GM18909 (cell line): ENCODE data around the gene SWI5.
A peak's percentile ranks its signal among the peaks of the same experiment; 100 is the strongest.

ENCODE experiments used
- ATAC-seq: cut with Tn5 transposase; IDR thresholded peaks from one replicate; pipeline ENCODE4 v1.9.1; 2021; ENCODE audit warnings: mild to moderate bottlenecking; ENCODE audit not compliant: unreplicated experiment, poor library complexity

The SWI5 gene

GRCh38 chr9:128309551-128309950 is 33.5 kb downstream of the SWI5 start:
- ATAC-seq: no peak

GRCh38 chr9:128310461-128310860 is 34.4 kb downstream of the SWI5 start:
- ATAC-seq: no peak

- no peak for ATAC-seq
These were observed 38.6 kb downstream of the SWI5 start for GRCh38 chr9:128314697-128315096.

DNA sequence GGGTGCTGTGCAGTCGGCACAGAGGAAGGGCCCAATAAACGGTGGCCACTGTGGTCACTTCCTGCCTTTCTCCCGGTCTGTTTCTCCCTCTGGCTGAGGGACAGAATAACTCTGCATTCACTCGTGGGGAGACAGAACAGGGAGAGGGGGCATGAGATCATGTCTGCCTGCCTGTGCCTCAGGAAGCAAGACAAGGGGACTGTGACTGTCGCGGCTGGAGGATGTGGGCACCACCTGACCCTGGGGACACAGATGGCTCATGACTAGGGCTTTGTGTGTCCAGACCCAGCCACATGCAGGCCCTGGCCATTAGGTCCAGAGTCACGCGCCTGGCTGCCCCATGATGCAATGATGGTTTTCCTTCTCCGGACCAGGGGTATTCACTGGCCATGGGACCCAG is 40.3 kb downstream of the SWI5 start:
- ATAC-seq: no peak

GRCh38 chr9:128317629-128318028 is 41.6 kb downstream of the SWI5 start:
- ATAC-seq: no peak

DNA sequence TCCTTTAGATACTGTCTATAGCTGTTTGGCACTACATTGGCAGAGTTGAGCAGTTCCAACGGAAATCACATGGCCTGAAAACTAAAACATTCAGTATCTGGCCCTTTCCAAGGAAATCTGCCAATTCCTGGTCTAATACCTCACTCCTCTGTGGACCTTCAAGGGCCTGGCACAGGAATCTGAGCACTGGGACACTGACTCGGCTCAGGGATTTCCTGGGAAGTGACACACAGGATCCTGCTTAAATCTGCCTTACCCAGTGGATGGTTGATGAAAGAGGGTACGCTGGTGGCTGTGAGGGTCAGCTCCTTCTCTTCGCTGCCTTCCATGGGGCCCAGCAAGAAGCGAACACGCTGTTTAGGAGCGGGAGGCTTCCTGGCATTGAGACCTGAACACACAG is 45.3 kb downstream of the SWI5 start:
- ATAC-seq: no peak

DNA sequence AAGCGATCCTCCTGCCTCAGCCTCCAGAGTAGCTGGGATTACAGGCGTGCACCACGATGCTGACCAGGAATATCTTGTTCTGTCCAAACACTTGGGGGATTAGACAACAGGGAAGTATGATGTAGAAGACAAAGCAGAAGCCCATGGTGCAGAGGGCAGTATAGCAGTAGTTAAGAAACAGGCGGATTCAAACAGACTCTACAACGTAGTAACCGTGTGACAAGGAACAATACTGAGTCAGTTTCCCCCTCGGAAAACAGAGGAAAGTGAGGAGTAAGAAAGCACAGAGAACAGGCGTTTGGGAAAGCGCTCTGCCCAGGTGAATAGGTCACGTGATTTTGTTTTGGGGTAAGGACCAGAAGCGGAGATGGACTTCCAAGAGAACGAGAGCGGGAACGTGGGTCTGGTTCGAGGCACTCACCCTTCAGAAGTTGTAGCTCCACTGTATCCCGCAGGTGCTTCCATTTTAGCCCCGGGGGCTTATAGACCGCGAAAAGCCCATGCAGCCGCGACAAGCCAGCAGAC is 45.9 kb downstream of the SWI5 start:
- peak; percentile 11 for ATAC-seq

DNA sequence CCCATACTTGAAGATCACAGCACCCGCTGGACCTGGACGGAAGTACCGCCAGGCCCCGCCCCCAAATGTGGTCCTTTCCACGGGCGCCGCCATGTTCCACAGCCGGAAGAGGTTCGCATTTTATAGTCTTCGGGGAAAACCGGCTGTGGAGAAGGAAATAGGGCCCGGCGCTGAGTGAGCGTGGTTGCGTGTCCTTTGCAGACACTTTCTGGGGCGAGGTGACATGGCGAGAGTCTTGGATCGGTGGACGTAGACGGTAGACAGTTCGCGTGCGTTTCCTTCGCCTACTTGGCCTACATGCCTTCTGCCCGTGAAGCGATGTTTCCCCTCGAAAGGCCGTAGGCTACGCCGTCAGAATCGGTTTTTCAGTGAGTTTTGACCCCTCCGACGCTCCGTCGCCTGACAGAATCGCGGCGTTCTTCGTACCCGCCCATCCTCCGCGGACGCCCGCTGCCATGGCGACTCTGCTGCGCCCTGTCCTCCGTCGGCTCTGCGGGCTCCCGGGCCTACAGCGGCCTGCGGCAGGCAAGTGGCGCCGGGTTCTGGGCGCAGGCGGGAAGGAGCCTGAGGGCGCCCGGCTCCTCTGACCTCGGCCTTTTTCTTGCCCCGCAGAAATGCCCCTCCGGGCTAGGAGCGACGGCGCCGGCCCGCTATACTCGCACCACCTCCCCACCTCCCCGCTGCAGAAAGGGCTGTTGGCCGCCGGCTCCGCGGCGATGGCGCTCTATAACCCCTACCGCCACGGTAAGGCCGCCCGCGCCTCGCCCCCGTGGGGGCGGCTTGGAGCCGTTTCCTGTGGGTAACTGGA is 46.5 kb downstream of the SWI5 start, which contains the start of the genes COQ4 and TRUB2:
Gene COQ4, plus strand, starts transcription at position 436 of the 808 bp plus-strand sequence. Its CDS starts 20 bp downstream, at position 456.
Gene TRUB2, minus strand, starts transcription at position 44 of the 808 bp plus-strand sequence. Its CDS starts 39 bp downstream, at position 5.
- ATAC-seq: peak; percentile 78

DNA sequence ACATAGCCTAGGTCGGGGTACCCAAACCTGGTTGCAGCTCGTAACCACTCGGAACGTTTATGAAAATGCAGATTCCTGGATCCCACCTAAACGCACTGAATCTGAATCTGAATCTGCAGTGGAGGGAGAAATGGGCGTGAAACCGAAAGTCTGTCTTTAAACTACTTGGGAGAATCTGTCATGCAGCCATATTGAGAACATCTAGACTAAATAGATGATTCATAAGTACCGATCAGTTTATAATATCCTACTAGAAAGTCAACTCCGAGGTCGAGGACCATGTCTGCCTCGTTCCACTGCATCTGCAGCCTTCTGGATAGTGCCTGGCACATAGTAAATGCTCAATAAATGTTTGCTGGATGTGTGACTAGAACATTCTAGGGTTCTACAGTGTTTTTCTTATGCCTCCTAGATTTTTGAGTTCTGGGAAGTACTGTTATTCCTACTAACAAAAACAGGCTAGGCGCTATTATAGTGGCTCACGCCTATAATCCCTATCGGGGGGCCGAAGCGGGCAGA is 47.2 kb downstream of the SWI5 start:
- no peak for ATAC-seq

- ATAC-seq: no peak
These were observed 47.7 kb downstream of the SWI5 start for GRCh38 chr9:128323791-128324190.

DNA sequence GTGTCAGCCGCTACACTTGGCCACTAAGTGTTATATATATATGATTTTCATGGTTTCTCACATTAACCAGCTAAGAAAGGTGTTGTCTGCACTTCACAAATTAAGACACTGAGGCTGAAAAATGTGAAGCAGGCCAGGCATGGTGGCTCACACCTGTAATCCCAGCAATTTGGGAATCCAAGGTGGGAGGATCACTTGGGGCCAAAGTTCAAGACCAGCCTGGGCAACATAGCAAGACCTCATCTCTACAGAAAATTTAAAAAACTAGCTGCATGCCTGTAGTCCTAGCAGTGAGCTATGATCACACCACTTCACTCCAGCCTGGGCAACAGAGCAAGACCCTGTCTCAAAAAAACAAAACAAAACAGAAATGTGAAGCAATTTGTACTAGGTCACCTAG is 48.3 kb downstream of the SWI5 start:
- no peak for ATAC-seq

GRCh38 chr9:128325629-128326028 is 49.6 kb downstream of the SWI5 start:
- ATAC-seq: no peak

- ATAC-seq: no peak
These were observed 57.4 kb downstream of the SWI5 start for GRCh38 chr9:128333451-128333869.

- no peak for ATAC-seq
These were observed 59.1 kb downstream of the SWI5 start for GRCh38 chr9:128335161-128335560.

GRCh38 chr9:128335914-128336313 is 59.8 kb downstream of the SWI5 start:
- no peak for ATAC-seq

DNA sequence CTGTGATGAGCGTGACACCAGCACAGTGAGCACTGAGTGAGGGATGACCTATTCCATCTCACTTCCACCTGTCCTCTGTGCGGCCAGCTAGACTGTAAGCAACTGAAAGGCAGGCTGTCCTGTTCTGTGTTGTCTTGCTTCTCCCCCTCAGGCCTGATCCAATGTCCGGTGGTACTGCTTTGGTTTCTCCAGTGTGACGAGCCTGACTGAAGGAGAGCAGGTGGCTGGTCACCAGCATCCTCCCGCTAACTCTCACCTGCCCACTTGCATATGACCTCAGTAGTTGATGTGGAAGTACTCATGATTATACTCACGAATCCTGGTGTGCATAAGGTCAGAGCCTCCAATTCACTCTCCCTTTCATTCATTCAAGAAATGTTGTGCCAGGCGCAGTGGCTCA is 61.9 kb downstream of the SWI5 start:
- no peak for ATAC-seq
